ENCODE results near the gene IGSF23.
"Not testable (repeated sequence)": the region's sequence is repeated elsewhere in the genome, so short reads cannot be mapped to it uniquely, and the experiment has no call there.

The IGSF23 gene

GRCh38 chr19:44614313-44614712 lies 950 bp downstream of the IGSF23 start:
- FAIRE-seq, result no peak

GRCh38 chr19:44615863-44616247 lies 2.5 kb downstream of the IGSF23 start:
- FAIRE-seq, result no peak

GRCh38 chr19:44617110-44617880 lies 3.9 kb downstream of the IGSF23 start:
- FAIRE-seq, result no peak

- no peak for FAIRE-seq
Observed at GRCh38 chr19:44618640-44619357, 5.4 kb downstream of the IGSF23 start.

DNA sequence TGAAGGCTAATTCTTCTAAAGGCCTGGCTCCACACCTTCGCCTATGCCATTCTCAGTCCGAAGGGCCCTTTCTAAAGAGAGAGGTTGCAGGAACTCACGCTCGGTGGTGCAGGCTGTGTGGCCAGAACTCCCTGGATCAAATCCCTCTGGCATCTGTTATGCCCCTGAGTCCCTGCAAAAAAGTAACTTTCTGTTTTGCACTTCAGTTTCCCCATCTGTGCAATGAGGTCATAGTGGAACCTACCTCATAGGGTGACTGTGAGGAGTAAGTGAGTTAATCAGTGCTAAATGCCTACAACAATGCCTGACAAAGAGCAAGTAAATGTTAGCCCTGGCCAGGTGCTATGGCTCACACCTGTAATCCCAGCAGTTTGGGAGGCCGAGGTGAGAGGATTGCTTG lies 7.3 kb downstream of the IGSF23 start:
- no peak for FAIRE-seq

DNA sequence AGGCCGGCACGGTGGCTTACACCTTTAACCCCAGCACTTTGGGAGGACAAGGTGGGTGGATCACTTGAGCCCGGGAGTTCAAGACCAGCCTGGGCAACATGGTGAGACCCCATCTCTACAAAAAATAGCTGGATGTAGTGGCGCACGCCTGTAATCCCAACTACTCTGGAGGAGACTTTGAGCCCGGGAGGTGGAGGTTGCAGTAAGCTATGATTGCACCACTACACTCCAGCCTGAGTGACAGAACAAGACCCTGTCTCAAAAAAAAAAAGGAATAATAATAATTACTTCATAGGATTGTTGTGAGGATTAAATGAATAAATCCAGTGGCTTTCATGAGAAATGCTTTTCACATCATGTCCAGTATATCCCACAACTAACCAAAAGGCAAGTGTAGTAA lies 8.0 kb downstream of the IGSF23 start:
- no peak for FAIRE-seq

DNA sequence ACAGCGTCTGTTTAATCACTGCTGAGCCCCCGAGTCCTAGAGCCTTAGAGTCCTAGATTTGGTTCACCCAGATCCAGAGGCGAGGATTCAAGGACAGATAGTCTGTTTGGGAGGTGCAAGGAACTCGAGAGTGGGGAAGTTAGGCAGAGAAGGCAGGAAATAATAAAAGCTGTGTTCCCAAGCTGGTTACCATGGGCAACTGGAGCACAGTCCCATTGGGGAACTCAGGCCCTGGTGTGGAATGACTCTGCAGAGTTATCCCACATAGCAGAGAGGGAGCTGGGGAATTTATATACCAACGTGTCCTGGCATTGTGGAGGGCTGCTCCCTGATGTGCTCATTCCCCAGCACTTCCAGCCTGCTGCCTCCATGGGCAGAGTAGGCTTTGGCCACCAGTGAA lies 9.7 kb downstream of the IGSF23 start:
- FAIRE-seq, result no peak

DNA sequence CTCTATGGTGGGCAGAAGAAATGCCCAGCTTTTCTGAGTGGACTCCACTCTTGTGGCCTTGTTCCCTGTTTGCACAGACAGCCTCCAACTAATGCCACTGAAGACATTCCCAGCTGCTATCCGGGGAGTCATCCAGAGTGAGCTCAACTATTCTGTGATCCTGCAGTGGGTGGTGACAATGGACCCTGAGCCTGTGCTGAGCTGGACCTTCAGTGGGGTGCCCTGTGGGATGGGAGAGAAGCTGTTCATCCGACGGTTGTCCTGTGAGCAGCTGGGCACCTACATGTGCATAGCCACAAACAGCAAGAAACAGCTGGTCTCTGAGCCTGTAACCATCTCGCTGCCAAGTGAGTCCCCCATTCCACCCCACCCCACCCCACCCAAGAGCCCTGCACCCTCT lies 10.3 kb downstream of the IGSF23 start:
- FAIRE-seq, result no peak

DNA sequence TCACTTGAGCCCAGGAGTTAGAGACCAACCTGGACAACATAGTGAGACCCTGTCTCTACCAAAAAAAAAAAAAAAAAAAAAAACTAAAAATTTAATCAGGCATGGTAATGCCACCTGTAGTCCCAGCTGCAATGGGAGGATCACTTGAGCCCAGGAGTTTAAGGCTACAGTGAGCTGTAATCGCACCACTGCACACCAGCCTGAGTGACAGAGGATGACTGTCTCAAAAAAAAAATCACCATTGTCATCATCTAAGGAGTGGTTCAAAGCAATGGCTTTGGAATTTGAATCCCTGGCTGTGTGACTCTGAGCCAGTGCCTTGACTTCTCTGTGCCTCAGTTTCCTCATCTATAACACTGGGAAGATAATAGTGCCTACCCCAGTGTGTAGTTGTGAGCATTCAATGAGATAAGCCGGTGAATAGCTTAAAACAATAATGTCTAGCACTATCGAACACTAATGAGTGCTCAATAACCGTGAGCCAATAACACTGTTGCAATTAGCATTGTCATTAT lies 11.5 kb downstream of the IGSF23 start:
- no peak for FAIRE-seq

GRCh38 chr19:44625637-44626036 lies 12.3 kb downstream of the IGSF23 start:
- not testable (repeated sequence) for FAIRE-seq

DNA sequence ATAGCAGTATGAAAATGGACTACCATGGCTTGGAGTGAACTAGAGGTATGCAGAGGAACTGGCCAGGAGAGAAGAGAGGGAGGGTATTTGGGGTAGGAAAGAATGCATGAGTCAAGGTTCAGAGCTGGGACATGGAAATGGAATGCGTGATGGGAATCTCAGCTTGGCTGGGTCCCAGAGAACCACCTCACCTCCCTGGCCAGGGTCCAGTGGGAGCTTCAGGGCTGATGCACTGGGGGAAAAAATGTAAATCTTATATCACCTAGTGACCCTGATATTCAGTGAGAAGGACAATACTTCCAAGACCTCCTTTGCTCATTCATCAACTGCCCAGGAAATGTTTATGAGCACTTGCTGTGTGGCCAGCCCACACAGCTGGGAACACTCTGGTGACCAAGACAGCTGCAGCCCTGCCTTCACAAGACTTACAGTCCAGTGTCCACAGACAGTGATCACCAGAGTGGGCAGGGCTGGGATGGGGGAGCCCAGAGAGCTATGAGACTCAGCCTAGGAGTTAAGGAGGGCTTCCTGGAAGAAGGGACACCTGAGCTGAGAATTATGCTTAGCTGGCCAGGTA lies 12.8 kb downstream of the IGSF23 start:
- no peak for FAIRE-seq

DNA sequence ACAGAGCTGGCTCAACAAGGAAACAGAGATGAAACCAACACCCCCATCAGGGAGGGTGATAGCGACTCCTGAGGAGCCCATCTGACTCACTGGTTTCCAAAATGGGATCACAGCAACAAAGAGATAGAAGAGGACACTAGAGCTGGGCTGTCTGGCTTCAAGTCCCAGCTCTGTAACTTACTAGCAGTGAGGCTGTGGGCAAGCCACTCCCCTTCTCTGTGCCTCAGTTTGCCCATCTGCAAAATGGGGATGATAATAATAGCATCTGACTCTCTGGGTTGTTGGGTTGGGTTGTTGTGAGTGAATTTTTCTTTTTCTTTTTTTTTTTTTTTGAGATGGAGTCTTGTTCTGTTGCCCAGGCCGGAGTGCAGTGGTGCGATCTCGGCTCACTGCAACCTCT lies 14.3 kb downstream of the IGSF23 start:
- FAIRE-seq, result no peak

DNA sequence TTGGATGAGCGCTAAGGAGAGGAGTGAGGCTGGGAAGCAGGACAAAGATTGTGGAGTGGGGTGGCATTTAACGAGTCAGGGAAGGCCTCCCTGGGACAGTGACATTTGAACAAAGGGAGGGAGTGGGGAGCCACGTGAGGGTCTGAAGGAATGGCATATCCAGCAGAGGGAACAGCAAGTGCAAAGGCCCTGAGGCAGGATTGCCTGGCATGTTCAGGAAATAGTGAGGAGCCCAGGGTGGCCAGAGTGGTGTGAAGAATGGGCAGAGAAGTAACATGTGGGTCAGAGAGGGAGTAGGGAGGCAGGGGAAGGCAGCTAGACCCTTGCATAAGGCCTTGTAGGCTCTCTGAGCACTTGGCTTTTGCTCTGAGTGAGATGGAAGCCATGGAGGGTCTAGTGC lies 15.4 kb downstream of the IGSF23 start:
- no peak for FAIRE-seq

DNA sequence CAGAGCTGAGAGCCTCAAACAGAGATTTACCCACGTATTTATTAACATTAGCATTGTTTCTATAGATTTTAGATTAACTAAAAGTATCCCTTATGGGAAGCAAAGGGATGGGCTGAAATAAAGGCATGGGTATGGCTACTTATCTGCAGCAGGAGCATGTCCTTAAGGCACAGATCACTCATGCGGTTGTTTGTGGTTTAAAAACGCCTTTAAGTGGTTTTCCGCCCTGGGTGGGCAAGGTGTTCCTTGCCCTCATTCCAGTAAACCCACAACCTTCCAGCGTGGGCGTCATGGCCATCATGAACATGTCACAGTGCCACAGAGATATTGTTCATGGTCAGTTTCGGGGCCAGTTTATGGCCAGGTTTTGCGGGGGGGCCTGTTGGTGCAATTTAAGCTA lies 18.2 kb downstream of the IGSF23 start:
- not testable (repeated sequence) for FAIRE-seq

- FAIRE-seq, result not testable (repeated sequence)
Observed at GRCh38 chr19:44634058-44634457, 20.7 kb downstream of the IGSF23 start.

- no peak for FAIRE-seq
Observed at GRCh38 chr19:44634785-44635184, 21.4 kb downstream of the IGSF23 start.

DNA sequence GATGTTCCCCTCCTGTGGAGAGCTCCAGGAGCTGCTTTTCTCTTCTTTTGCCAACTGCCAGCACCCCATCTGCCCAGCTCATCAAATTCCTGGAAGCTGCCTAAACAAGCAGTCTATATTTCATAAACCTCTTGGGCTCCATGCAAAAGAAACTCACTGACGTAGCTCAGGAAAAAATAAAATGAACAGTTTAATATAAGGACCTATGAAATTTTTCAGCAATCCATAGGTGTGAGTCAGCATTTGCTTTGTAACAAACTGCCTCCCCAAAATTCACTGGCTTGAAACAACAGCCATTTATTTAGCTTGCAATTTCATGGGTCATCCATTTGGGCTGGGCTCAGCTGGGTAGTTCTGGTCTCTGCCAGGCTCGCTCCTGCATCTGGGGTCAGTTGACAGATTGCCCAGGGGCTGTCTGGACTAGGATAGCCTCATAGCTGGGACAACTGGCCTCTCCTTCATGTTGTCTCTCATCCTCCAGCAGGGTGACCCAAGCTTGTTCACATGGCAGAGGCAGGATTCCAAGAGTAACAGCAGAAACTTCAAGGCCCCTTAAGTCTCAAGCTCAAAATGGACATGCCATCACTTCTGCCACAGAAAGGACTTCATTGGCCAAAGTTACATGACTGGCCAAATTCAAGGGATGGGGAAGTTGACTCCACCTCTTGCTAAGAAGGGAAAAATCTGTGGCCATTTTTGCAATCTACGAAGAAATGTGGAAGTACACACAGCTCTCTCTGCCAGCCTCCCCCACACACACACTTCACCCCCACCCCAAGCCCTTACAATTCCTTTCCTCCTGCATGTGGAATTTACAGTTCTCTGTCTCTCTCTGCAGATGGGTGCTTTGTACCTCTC lies 22.4 kb downstream of the IGSF23 start:
- no peak for FAIRE-seq

- no peak for FAIRE-seq
Observed at GRCh38 chr19:44636439-44637389, 23.4 kb downstream of the IGSF23 start.

GRCh38 chr19:44637390-44637764 lies 24.0 kb downstream of the IGSF23 start:
- no peak for FAIRE-seq

DNA sequence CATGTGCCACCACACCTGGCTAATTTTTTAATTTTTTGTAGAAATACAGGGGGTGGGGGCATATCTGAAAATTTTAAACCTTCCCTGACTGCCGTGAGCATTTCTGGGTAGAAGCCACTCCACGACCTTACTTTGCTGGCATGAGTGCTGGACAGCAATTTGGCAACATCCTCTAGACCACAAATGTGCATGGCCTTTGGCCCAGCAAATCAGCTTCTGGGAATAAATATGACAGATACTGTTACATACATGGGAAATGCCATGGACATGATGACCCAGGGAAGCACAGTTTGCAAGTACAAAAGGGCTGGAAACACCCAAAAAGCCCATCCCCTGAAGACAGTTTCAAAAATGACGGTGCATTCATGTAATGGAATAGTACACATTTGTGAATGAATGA lies 27.2 kb downstream of the IGSF23 start:
- no peak for FAIRE-seq

- no peak for FAIRE-seq
Observed at GRCh38 chr19:44641501-44642265, 28.3 kb downstream of the IGSF23 start.

Measured in A204.1 (cell line).